Measurements from ENCODE around the gene SPRR1A.

The SPRR1A gene

GRCh38 chr1:152983743-152984142 lies at the start of gene SPRR1A:
SPRR1A (plus strand) TSS chr1:152984081; CDS start chr1:152985231, 1,150 bp downstream.
- no peak for DNase-seq

DNA sequence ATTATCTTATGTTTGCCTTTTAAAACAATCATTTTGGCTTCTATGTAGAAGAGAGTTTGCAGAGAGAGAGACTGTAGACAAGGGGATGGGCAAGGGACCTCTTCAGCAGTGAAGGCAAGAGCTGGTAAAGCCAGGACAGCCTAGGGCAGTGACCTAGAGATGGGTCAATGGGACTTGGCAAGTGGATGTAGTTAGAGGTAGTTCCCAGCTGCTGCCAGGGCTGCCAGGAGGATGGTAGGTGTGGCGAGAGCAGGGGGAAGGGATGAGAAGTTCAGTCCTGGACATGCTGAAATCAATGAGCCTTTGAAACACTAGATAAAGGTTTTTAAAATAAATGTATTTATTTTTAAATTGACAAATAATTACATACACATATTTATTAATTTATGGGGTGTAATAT lies 43.3 kb upstream of the SPRR1A start:
- no peak for DNase-seq

GRCh38 chr1:152941037-152941711 lies 42.7 kb upstream of the SPRR1A start:
- DNase-seq = no peak

- no peak for DNase-seq
These were observed 41.7 kb upstream of the SPRR1A start for GRCh38 chr1:152942161-152942560.

GRCh38 chr1:152946248-152946647 lies 37.6 kb upstream of the SPRR1A start:
- no peak for DNase-seq

- DNase-seq = no peak
These were observed 37.1 kb upstream of the SPRR1A start, which contains the start of gene SPRR5 for GRCh38 chr1:152946651-152947256. SPRR5 (plus strand) TSS chr1:152947206; CDS start chr1:152948555, 1,349 bp downstream.

DNA sequence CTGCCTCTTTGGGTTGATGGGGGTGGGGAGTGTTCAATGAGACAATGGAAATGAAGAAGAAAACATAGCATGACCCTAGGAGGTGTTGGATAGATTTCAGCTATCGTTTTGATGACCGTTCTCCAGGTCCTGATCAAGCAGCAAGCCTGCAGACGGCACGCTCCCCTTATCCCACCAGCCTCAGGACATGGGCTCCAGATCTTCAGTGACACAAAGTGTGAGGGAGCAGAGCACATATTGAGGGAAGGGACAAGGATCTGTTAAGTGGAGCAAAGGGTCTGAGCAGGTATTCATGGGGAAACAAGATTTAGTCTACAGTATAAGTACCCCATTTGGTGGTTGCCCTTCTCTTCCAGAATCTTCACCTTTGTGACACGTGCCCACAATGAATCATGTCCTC lies 32.2 kb upstream of the SPRR1A start:
- DNase-seq = no peak

GRCh38 chr1:152953761-152954160 lies 30.1 kb upstream of the SPRR1A start:
- no peak for DNase-seq

DNA sequence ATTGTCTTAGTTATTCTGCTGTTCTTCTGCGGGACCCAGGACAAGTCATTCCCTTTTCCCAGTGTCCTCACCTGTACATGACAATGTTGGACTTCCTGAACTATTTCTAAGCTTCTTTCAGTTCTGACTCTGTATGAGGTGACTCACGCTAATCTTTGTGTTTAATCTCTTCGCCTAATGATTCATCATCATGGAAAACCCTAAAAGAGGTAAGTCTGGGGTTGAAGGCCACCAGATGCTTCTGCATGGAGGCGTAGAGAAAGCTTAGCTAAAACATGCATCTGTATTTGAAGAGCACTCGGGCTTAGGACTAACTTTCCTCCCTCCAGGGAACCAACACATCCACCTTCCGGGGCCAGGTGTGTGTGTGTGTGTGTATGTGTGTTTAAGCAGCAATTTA lies 29.4 kb upstream of the SPRR1A start:
- no peak for DNase-seq

- DNase-seq = no peak
These were observed 26.3 kb upstream of the SPRR1A start for GRCh38 chr1:152957561-152957960.

DNA sequence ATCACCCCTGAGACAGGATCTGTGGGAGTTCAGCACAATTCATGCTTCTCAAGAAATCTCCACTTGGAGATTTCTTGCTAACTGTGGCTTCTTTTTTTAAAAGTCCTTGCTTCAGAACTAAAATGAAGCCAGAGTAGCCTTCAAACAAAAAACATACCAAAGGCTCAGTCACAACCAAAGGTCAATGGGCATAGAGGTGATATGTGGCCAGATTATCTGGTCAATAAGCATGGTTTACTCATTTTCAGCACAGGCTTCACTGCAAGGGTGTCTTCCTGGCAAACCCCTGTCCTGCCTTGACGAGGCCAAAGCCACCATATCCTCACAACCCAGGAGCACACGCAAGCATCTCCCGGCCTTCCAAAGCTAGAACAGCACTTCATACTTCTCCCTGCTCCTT lies 24.6 kb upstream of the SPRR1A start:
- no peak for DNase-seq

GRCh38 chr1:152959801-152960451 lies 24.0 kb upstream of the SPRR1A start:
- DNase-seq = no peak

DNA sequence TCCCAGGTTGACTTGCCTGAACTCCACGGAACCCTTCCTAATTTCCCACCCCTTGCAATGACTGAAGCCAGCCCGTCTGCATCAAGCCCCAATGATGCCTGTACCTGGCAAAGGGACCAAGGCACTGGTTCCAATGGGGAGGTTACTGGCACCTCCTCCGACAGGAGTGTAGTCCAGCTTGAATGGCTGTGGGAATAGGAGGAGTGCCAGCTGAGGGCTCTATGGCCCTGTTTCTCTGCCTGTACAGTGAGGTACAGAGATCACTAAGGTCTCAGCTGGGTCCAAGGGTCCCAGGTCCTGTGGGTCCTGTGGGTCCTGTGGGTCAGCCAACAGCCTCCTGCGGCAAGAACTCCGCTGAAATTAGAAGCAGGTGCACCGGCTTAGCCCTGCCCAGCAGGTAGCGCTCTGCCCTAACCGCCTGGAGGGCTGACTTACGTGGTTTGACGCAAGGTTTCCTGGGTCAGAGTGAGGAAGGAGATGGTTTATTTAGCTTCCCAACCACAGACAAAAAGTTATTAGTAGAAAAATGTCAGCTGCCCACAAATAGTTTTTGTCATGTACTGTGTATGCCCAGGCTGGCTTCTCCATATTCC lies 23.3 kb upstream of the SPRR1A start:
- DNase-seq = no peak

GRCh38 chr1:152961226-152961891 lies 22.5 kb upstream of the SPRR1A start:
- no peak for DNase-seq

GRCh38 chr1:152962876-152963415 lies 20.9 kb upstream of the SPRR1A start:
- no peak for DNase-seq

- no peak for DNase-seq
These were observed 19.3 kb upstream of the SPRR1A start for GRCh38 chr1:152964536-152964935.

DNA sequence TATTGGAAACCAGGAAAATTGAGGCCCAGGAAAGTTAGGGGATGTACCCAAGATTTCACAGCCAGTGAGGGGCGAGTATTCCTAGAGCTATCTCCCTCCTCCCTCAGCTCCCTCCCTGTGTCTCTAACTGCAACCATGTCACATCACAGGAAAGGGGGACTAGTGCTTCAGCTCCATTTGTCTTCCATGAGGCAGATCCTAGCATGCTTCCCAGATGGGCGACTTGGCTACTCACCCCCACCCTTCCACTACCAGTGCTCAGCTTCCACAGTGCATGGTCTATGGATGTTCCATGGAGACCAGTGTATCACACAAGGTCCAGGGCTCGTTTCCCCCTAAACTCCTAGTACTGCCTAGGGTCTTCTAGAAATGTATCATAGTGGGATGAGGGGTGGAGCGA lies 18.0 kb upstream of the SPRR1A start:
- DNase-seq = no peak

DNA sequence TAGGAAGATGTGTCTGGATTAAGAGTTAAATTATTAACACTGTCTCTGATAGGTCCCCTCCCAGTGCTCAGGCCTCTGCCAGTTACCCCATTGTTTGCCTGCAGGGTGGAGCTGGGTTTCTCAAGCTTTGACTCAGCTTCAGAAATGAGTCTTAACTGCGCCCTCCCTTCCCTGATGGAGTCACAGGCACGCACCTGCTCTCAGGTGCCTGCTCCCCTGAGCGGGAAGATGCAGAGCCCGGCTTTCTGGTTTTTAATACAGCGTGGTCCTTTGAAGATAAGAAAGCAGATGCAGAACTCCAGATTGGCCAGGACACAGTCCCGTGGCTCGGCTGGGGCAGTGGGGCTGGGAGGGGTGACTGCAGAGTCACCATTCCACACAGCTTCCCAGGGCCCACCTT lies 16.7 kb upstream of the SPRR1A start:
- no peak for DNase-seq

DNA sequence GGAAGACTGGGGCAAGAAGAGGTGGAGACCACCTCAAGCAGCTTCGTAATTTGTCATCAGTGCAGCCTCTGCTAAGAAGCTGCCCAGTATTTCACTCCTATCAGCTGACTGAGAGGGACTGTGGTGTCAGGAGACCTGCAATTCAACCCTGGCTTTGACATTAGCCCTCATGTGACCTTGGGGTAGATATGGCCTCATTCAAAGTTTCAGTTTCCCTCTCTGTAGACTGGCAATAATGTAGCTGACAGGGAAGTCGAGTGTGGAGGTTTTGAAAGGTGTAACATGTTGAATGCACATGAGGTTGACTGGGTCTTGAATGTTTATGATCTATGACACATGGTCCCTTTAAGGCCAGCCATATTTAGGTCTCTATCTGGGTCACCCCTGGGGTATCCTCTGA lies 15.6 kb upstream of the SPRR1A start:
- no peak for DNase-seq

GRCh38 chr1:152969036-152969435 lies 14.8 kb upstream of the SPRR1A start:
- no peak for DNase-seq

DNA sequence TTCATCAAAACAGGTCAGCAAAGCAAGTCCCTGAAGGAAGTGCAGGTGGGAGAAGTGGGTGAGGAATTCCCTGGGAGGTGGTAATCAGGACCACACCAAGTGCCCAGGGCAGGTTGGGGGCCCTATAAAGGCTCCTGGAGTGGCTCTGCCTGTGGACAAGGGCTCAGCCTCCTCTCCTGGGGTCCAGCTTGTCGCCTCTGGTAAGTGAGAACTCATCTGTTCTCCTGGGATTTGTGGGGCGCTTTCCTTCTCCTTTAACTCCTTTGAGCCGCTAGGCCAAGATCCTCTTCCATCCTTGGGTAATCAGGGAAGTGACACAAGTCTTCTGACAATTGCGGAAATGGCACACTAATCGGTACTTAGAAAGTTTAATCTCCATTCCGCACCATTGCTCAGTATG lies 13.4 kb upstream of the SPRR1A start, which contains the start of gene SPRR4:
TSS of gene SPRR4 (plus strand) at position 154 of the 400 bp plus-strand sequence. CDS start 1,243 bp downstream, outside the sequence.
- no peak for DNase-seq

DNA sequence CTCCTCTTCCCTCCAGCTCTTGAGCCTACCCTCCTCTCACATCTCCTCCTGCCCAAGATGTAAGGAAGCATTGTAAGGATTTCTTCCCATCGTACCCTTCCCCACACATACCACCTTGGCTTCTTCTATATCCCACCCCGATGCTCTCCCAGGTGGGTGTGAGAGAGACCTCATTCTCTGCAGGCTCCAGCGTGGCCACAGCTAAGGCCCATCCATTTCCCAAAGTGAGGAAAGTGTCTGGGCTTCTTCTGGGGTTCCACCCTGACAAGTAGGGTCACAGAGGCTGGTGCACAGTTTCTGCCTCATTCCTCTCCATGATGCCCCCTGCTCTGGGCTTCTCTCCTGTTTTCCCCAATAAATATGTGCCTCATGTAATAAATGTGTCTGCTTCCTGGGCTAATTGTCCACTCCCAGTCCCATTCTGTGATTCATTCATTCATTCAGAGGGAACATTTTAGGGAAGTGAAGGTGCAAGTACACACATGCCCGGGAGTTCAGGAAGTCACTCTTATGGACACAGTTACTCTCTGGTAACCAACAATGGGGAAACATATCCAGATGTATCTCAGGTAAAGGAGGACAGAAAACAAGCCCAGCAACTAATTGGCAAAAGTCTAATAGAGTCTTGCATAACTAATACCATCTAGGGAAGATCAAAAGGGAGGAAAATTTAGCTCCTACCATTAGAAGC lies 11.5 kb upstream of the SPRR1A start:
- DNase-seq = no peak

Measured in NCI-H226 (cell line).